GM19193 (cell line): ENCODE results near the gene ZNF474.

ENCODE experiments used
- POLR2A ChIP-seq: IDR thresholded peaks from 4 replicates; pipeline ENCODE4 v1.6.1; 2011; ENCODE audit not compliant: insufficient read depth, insufficient read length; ENCODE audit errors: extremely low read depth

ZNF474 gene

GRCh38 chr5:122179701-122180100 is 50.4 kb downstream of the ZNF474 start:
- no peak for TF ChIP-seq POLR2A

GRCh38 chr5:122180146-122180712 is 50.9 kb downstream of the ZNF474 start:
- no peak for TF ChIP-seq POLR2A

- TF ChIP-seq POLR2A = no peak
Measured at GRCh38 chr5:122180863-122181548, 51.7 kb downstream of the ZNF474 start.

GRCh38 chr5:122181863-122182262 is 52.5 kb downstream of the ZNF474 start:
- no peak for TF ChIP-seq POLR2A

GRCh38 chr5:122182491-122182921 is 53.2 kb downstream of the ZNF474 start:
- TF ChIP-seq POLR2A = no peak

- TF ChIP-seq POLR2A = no peak
Measured at GRCh38 chr5:122183098-122183787, 53.9 kb downstream of the ZNF474 start.

GRCh38 chr5:122183788-122184170 is 54.4 kb downstream of the ZNF474 start:
- TF ChIP-seq POLR2A = no peak

GRCh38 chr5:122184676-122185255 is 55.4 kb downstream of the ZNF474 start:
- no peak for TF ChIP-seq POLR2A

GRCh38 chr5:122187426-122187825 is 58.1 kb downstream of the ZNF474 start:
- no peak for TF ChIP-seq POLR2A

- no peak for TF ChIP-seq POLR2A
Measured at GRCh38 chr5:122190156-122190555, 60.8 kb downstream of the ZNF474 start.

- TF ChIP-seq POLR2A = no peak
Measured at GRCh38 chr5:122192497-122193496, 63.5 kb downstream of the ZNF474 start.

- no peak for TF ChIP-seq POLR2A
Measured at GRCh38 chr5:122195802-122196394, 66.6 kb downstream of the ZNF474 start.

GRCh38 chr5:122199146-122199545 is 69.8 kb downstream of the ZNF474 start:
- TF ChIP-seq POLR2A = no peak

- TF ChIP-seq POLR2A = no peak
Measured at GRCh38 chr5:122200450-122200849, 71.1 kb downstream of the ZNF474 start.

GRCh38 chr5:122200865-122201264 is 71.5 kb downstream of the ZNF474 start:
- no peak for TF ChIP-seq POLR2A

GRCh38 chr5:122201365-122201764 is 72.0 kb downstream of the ZNF474 start:
- no peak for TF ChIP-seq POLR2A
